WTC11 (cell line): ENCODE measurements around the gene PXN. TPM values are rescaled to one million over a fixed set of nuclear protein-coding genes. Genes with fewer than 3 reads are reported as not detected.
A peak's percentile ranks its signal among the peaks of the same experiment; 100 is the strongest.

ENCODE experiments used
- ATAC-seq: fragments of 200-7000 bp; cut with Tn5 transposase; 2 replicates; pipeline ENCODE4 v1.10.0; 2021; ENCODE audit warnings: mild to moderate bottlenecking, moderate library complexity
- CTCF ChIA-PET: fragments of 300-600 bp; sonication (Branson Sonifier 250); formaldehyde crosslinking; loops from one replicate; lab custom pipeline; 2021; ENCODE audit warnings: antibody characterized with exemption; lab: Charles Lee
- POLR2A ChIA-PET: fragments of 350-600 bp; sonication (Branson Sonifier 250); formaldehyde crosslinking; loops from one replicate; lab custom pipeline; 2021; ENCODE audit warnings: antibody characterized with exemption; lab: Charles Lee
- DNase-seq: peaks from one replicate; pipeline ENCODE4 v3.0.0; 2021; ENCODE audit warnings: low spot score
- H3K27ac Mint-ChIP-seq: 2 replicates; pipeline ENCODE4 v1.8.0; 2021; ENCODE audit warnings: mixed read lengths
- H3K27me3 Mint-ChIP-seq: 2 replicates; pipeline ENCODE4 v1.8.0; 2021; ENCODE audit warnings: low read depth, mild to moderate bottlenecking, moderate library complexity, mixed read lengths
- H3K36me3 Mint-ChIP-seq: 2 replicates; pipeline ENCODE4 v1.8.0; 2021; ENCODE audit warnings: mixed read lengths
- H3K4me1 Mint-ChIP-seq: 2 replicates; pipeline ENCODE4 v1.8.0; 2022; ENCODE audit warnings: mixed read lengths
- H3K4me3 Mint-ChIP-seq: 2 replicates; pipeline ENCODE4 v1.8.0; 2021; ENCODE audit warnings: mild to moderate bottlenecking, moderate library complexity, mixed read lengths
- H3K9me3 Mint-ChIP-seq: 2 replicates; pipeline ENCODE4 v1.8.0; 2021; ENCODE audit warnings: mixed read lengths
- AR ChIP-seq: fragments of 250-450 bp; sonication (Bioruptor Pico); IDR thresholded peaks from 2 replicates; pipeline ENCODE4 v1.9.0; 2021; ENCODE audit warnings: mild to moderate bottlenecking
- CBFB ChIP-seq: sonication (generic); formaldehyde crosslinking; IDR thresholded peaks from 2 replicates; pipeline ENCODE4 v1.8.1; 2022; ENCODE audit warnings: mild to moderate bottlenecking, low read depth, missing genetic modification reagents
- ELF4 ChIP-seq: sonication (generic); formaldehyde crosslinking; IDR thresholded peaks from 2 replicates; pipeline ENCODE4 v1.8.1; 2022; ENCODE audit warnings: low read depth, mild to moderate bottlenecking, moderate library complexity, missing genetic modification reagents
- ERG ChIP-seq: fragments of 250-450 bp; sonication (Bioruptor Pico); IDR thresholded peaks from 2 replicates; pipeline ENCODE4 v1.8.0; 2021; ENCODE audit warnings: mild to moderate bottlenecking
- FOXK1 ChIP-seq: sonication (generic); formaldehyde crosslinking; IDR thresholded peaks from 2 replicates; pipeline ENCODE4 v1.8.0; 2022; ENCODE audit warnings: mild to moderate bottlenecking, moderate library complexity, missing genetic modification reagents
- FOXP1 ChIP-seq: sonication (generic); formaldehyde crosslinking; IDR thresholded peaks from 2 replicates; pipeline ENCODE4 v1.8.0; 2022; ENCODE audit warnings: missing genetic modification reagents, mild to moderate bottlenecking, moderate library complexity, borderline replicate concordance
- GABPB1 ChIP-seq: sonication (generic); formaldehyde crosslinking; IDR thresholded peaks from 2 replicates; pipeline ENCODE4 v1.8.1; 2023; ENCODE audit warnings: mild to moderate bottlenecking, missing genetic modification reagents
- HMGXB4 ChIP-seq: sonication (generic); formaldehyde crosslinking; IDR thresholded peaks from 2 replicates; pipeline ENCODE4 v1.8.1; 2023; ENCODE audit warnings: mild to moderate bottlenecking, moderate library complexity, missing genetic modification reagents
- IRF1 ChIP-seq: sonication (generic); formaldehyde crosslinking; IDR thresholded peaks from 2 replicates; pipeline ENCODE4 v1.8.0; 2023; ENCODE audit warnings: missing genetic modification reagents
- IRF2 ChIP-seq: sonication (generic); formaldehyde crosslinking; IDR thresholded peaks from 2 replicates; pipeline ENCODE4 v1.8.0; 2022; ENCODE audit warnings: low read depth, missing genetic modification reagents, borderline replicate concordance
- KAT7 ChIP-seq: sonication (generic); formaldehyde crosslinking; IDR thresholded peaks from 2 replicates; pipeline ENCODE4 v1.8.1; 2023; ENCODE audit warnings: missing genetic modification reagents, mild to moderate bottlenecking, borderline replicate concordance
- NFYB ChIP-seq: sonication (generic); formaldehyde crosslinking; conservative IDR thresholded peaks from 2 replicates; pipeline ENCODE4 v1.8.0; 2022; ENCODE audit warnings: low read depth, missing genetic modification reagents
- NR1H2 ChIP-seq: sonication (generic); formaldehyde crosslinking; IDR thresholded peaks from 2 replicates; pipeline ENCODE4 v1.9.0; 2021; ENCODE audit warnings: mild to moderate bottlenecking, moderate library complexity, missing genetic modification reagents
- USF1 ChIP-seq: sonication (generic); formaldehyde crosslinking; IDR thresholded peaks from 2 replicates; pipeline ENCODE4 v1.8.0; 2022; ENCODE audit warnings: mild to moderate bottlenecking, missing genetic modification reagents
- ZBTB21 ChIP-seq: sonication (generic); formaldehyde crosslinking; IDR thresholded peaks from 2 replicates; pipeline ENCODE4 v1.8.1; 2023; ENCODE audit warnings: mild to moderate bottlenecking, missing genetic modification reagents, borderline replicate concordance
- ZMAT4 ChIP-seq: fragments of 250-450 bp; sonication (Bioruptor Pico); IDR thresholded peaks from 2 replicates; pipeline ENCODE4 v1.9.0; 2021; ENCODE audit warnings: mild to moderate bottlenecking
- ZNF232 ChIP-seq: sonication (generic); formaldehyde crosslinking; IDR thresholded peaks from 2 replicates; pipeline ENCODE4 v1.8.0; 2022; ENCODE audit warnings: mild to moderate bottlenecking, missing genetic modification reagents
- ZNF263 ChIP-seq: sonication (generic); formaldehyde crosslinking; IDR thresholded peaks from 2 replicates; pipeline ENCODE4 v1.8.1; 2022; ENCODE audit warnings: low read depth, mild to moderate bottlenecking, moderate library complexity, missing genetic modification reagents
- ZNF512 ChIP-seq: sonication (generic); formaldehyde crosslinking; IDR thresholded peaks from 2 replicates; pipeline ENCODE4 v1.8.1; 2022; ENCODE audit warnings: missing genetic modification reagents, borderline replicate concordance
- ZNF671 ChIP-seq: fragments of 250-450 bp; sonication (Bioruptor Pico); IDR thresholded peaks from 2 replicates; pipeline ENCODE4 v1.8.0; 2021; ENCODE audit warnings: mild to moderate bottlenecking
- total RNA-seq: library from RNA; stranded (reverse); gene quantifications from 3 replicates; pipeline ENCODE4 v1.2.3, GENCODE V29; 2021

Gene PXN
- total RNA-seq, 1 experiment from 2014 or later, result 132 TPM

GRCh38 chr12:120260607-120261006 is 4.9 kb downstream of the PXN start (continued):
- TF ChIP-seq AR (CRISPR knock-in tag), result no peak
- TF ChIP-seq, all 79 proteins: peak for 0

GRCh38 chr12:120259418-120260202 is 5.9 kb downstream of the PXN start:
- CTCF ChIA-PET, result interaction anchor here (15.3 to 22.1 kb wide), 2 partner anchors 17 to 31 kb away, joined by 450 to 717 read pairs; no protein-coding TSS in a partner anchor
- Mint-ChIP-seq H3K4me1 (peaks cover 71% of the 10 kb centered on the region), H3K27me3 (no peaks in the 10 kb centered on the region), H3K36me3 (peaks cover 4% of the 10 kb centered on the region), H3K27ac (no peak overlapping the region), H3K4me3 (no peak overlapping the region), H3K9me3 (no peaks in the 10 kb centered on the region)
- POLR2A ChIA-PET, result interaction anchor here (0.5 to 12.0 kb wide), 2 partner anchors 30 to 1217 kb away, joined by 3 to 198 read pairs; no protein-coding TSS in a partner anchor
- TF ChIP-seq ZNF263 (CRISPR knock-in tag), result no peak
- ATAC-seq (no peak), DNase-seq (no peak)

GRCh38 chr12:120258323-120258896 is 7.1 kb downstream of the PXN start:
- H3K4me3 Mint-ChIP-seq, result no peak overlapping the region
- no peaks in the 10 kb centered on the region for H3K9me3 Mint-ChIP-seq
- CTCF ChIA-PET, result interaction anchor here (1.4 to 22.1 kb wide), 4 partner anchors 16 to 44 kb away, joined by 6 to 717 read pairs (median 229); partner anchors contain the start of genes RNU4-2 and SIRT4
- H3K27ac Mint-ChIP-seq, result peak overlapping the region; percentile 59
- peaks cover 4% of the 10 kb centered on the region for H3K36me3 Mint-ChIP-seq
- TF ChIP-seq ZMAT4 (CRISPR knock-in tag) (no peak), ERG (CRISPR knock-in tag) (no peak), ELF4 (no peak), HMGXB4 (no peak), USF1 (CRISPR knock-in tag) (no peak), ZNF512 (CRISPR knock-in tag) (no peak), FOXP1 (no peak), IRF1 (CRISPR knock-in tag) (no peak), ZNF671 (CRISPR knock-in tag) (no peak), IRF2 (CRISPR knock-in tag) (no peak), FOXK1 (CRISPR knock-in tag) (no peak), NFYB (CRISPR knock-in tag) (no peak), ZNF232 (no peak), CBFB (CRISPR knock-in tag) (no peak), KAT7 (no peak), NR1H2 (no peak), ZBTB21 (no peak), GABPB1 (no peak)
- TF ChIP-seq, all 79 proteins: peak for 0
- Mint-ChIP-seq H3K4me1 (peaks cover 59% of the 10 kb centered on the region), H3K27me3 (no peaks in the 10 kb centered on the region)
- ATAC-seq (no peak), DNase-seq (no peak)
- POLR2A ChIA-PET, result interaction anchor here (0.9 to 12.0 kb wide), 3 partner anchors 19 to 57 kb away, joined by 5 to 198 read pairs (median 12); partner anchors contain the start of gene RPLP0
